Stimulated activated memory B cell treated with anti-CD40 and anti-IgM and Interleukin-4, amounts not matched to agents 10 μg/mL and 1 μg/mL and 100 μg/mL, for 72 hours (primary cell): ENCODE data around the gene MIX23.

Experiments used
- ATAC-seq: fragments of 150-1000 bp; cut with Tn5 transposase; 2 replicates; pipeline ENCODE4 v1.10.0; 2021
- H3K27ac Mint-ChIP-seq: one replicate; pipeline ENCODE4 v1.8.0; 2022; ENCODE audit warnings: mild to moderate bottlenecking, mixed read lengths
- H3K27me3 Mint-ChIP-seq: one replicate; pipeline ENCODE4 v1.8.0; 2022; ENCODE audit warnings: mixed read lengths
- H3K36me3 Mint-ChIP-seq: one replicate; pipeline ENCODE4 v1.8.0; 2022; ENCODE audit warnings: mixed read lengths
- H3K4me1 Mint-ChIP-seq: one replicate; pipeline ENCODE4 v1.8.0; 2022; ENCODE audit warnings: mixed read lengths
- H3K4me3 Mint-ChIP-seq: one replicate; pipeline ENCODE4 v1.8.0; 2022; ENCODE audit warnings: mild to moderate bottlenecking, moderate library complexity, mixed read lengths
- H3K9me3 Mint-ChIP-seq: one replicate; pipeline ENCODE4 v1.8.0; 2022; ENCODE audit warnings: mixed read lengths

The MIX23 gene

DNA sequence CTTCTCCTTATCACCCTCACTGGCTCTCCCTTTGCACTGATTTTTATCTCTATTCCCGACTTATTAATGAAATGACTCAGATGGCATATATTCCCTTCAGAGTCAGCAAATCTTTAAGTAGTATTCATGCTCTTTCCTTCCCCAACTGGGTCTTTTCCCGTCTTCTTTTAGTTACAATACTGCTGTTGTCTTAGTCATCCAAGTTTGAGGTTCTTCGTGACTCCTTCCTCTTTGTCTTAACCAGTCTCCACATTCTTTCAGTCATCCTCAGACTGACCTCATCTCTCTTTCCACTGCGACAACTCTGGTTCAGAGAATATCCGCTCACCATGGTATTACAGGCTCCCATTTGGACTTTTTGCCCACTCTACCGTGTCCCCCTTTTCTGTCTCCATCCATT is 20.5 kb upstream of the MIX23 start:
- Mint-ChIP-seq H3K27ac (no peak overlapping the region), H3K36me3 (peaks cover 35% of the 10 kb centered on the region)

GRCh38 chr3:122398920-122399319 is 15.9 kb upstream of the MIX23 start:
- H3K27me3 Mint-ChIP-seq = no peaks in the 10 kb centered on the region
- H3K9me3 Mint-ChIP-seq = no peaks in the 10 kb centered on the region
- peaks cover 11% of the 10 kb centered on the region for H3K4me1 Mint-ChIP-seq
- H3K36me3 Mint-ChIP-seq = peaks cover 26% of the 10 kb centered on the region
- no peak overlapping the region for H3K4me3 Mint-ChIP-seq
- no peak for ATAC-seq
- H3K27ac Mint-ChIP-seq = no peak overlapping the region

More for the DNA sequence above, 20.5 kb upstream of the MIX23 start:
- Mint-ChIP-seq H3K4me3 (no peak overlapping the region), H3K9me3 (no peaks in the 10 kb centered on the region), H3K27me3 (no peaks in the 10 kb centered on the region), H3K4me1 (peaks cover 22% of the 10 kb centered on the region)
- ATAC-seq = no peak

GRCh38 chr3:122397201-122397600 is 14.2 kb upstream of the MIX23 start:
- peak overlapping the region; percentile 53 for H3K27ac Mint-ChIP-seq

DNA sequence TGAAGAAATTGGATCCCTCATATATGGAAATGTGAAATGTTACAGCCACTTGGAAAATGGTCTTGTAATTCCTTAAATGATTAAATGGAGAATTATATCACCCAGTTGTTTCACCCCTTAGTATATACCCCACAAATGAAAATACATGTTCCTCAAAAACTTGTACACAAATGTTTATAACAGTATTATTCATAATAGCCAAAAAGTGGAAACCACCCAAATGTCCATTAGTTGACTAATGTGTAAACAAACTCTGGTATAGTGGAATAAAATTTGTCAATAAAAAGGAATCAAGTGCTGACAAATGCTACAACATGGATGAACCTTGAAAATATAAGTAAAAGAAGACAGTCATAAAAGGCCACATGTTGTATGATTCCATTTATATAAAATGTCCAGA is 13.5 kb upstream of the MIX23 start:
- H3K27me3 Mint-ChIP-seq = no peaks in the 10 kb centered on the region
- peaks cover 11% of the 10 kb centered on the region for H3K4me1 Mint-ChIP-seq
- H3K4me3 Mint-ChIP-seq = no peak overlapping the region
- no peak for ATAC-seq
- peaks cover 14% of the 10 kb centered on the region for H3K36me3 Mint-ChIP-seq
- no peaks in the 10 kb centered on the region for H3K9me3 Mint-ChIP-seq
- H3K27ac Mint-ChIP-seq = peak overlapping the region; percentile 53

More at GRCh38 chr3:122397201-122397600, 14.2 kb upstream of the MIX23 start:
- no peaks in the 10 kb centered on the region for H3K9me3 Mint-ChIP-seq
- peaks cover 14% of the 10 kb centered on the region for H3K36me3 Mint-ChIP-seq
- no peak for ATAC-seq
- H3K27me3 Mint-ChIP-seq = no peaks in the 10 kb centered on the region
- H3K4me1 Mint-ChIP-seq = peaks cover 11% of the 10 kb centered on the region
- no peak overlapping the region for H3K4me3 Mint-ChIP-seq

DNA sequence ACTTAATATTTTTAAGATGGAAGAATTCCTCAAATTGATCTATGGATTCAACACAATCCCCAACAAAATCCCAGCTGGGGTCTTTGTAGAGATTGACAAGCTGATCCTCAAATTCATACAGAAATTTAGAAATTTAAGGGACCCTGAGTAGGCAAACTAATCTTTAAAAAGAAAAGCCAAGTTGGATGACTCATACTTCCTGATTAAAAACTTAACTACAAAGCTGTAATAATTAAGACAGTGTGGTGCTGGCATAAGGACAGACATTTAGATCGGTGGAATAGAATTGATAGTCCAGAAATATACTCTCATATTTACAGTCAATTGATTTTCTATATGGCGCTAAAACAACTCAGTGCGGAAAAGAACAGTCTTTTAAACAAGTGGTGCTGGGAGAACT is 12.6 kb upstream of the MIX23 start:
- H3K27ac Mint-ChIP-seq = no peak overlapping the region
- peaks cover 14% of the 10 kb centered on the region for H3K36me3 Mint-ChIP-seq
- no peak for ATAC-seq
- no peak overlapping the region for H3K4me3 Mint-ChIP-seq
- peaks cover 6% of the 10 kb centered on the region for H3K4me1 Mint-ChIP-seq
- H3K9me3 Mint-ChIP-seq = no peaks in the 10 kb centered on the region
- H3K27me3 Mint-ChIP-seq = no peaks in the 10 kb centered on the region

DNA sequence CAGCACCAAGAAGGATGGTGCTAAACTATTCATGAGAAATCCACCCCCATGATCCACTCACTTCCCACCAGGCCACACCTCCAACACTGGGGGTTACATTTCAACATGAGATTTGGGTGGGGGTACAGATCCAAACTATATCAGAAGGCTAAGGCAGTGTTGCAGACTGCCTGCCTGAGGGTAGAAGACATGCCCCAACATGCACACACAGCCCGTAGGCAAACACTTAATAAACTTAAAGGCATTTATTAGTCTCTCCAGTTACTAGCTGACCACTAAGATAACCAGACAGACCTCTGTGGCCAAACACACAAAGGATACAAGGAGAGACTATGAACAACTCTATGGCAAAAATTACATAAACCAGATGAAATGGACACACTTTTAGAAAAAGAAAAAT is 11.1 kb upstream of the MIX23 start:
- Mint-ChIP-seq H3K4me1 (peaks cover 9% of the 10 kb centered on the region), H3K36me3 (peaks cover 14% of the 10 kb centered on the region)

DNA sequence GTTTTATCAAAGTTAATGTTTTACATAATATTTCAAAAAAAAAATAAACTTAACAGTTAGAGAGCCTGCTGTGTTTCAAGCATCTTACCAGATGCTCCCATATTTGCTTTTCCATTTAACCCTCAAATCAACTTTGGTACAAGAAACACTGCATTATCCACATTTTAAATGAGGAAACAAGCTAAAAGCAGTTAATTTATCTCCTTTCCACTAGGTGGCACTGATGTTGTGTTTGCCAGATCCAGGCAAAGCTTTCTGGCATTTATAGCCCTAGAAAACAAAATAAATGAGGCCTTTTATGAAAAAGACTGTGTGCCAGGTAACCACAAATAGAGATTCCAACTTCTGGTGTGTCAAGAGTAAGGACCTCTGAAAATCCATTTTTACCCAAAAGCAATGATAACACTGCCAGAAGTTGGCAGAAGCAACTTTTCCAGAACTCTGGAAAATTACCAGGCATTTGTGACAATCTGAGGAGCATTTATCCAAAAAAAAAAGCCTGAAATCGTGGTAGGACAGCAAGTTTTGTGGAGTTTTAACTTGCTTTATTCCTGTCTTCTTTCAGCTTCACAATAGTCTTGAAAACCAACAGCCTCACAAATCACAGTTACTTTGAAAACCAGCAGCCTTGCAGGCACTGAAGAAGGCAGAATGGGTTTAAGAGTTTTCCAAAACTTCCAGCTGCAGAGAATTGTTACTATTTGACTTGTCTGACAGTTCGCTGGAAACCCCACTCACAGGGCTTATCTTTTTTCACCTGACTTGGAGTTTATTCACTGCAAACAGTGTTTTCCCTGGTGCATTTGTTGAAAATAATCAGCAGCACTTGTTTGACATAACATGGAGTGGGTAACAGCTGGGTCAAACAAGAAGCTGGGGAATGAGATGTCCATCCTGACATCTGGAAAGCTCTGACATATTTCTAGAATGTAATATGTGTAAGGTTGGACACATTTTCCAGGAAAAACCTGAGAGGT is 10.1 kb upstream of the MIX23 start:
- no peak overlapping the region for H3K27ac Mint-ChIP-seq
- peaks cover 18% of the 10 kb centered on the region for H3K36me3 Mint-ChIP-seq
- H3K27me3 Mint-ChIP-seq = no peaks in the 10 kb centered on the region
- no peak for ATAC-seq
- no peak overlapping the region for H3K4me3 Mint-ChIP-seq
- H3K9me3 Mint-ChIP-seq = no peaks in the 10 kb centered on the region
- peaks cover 19% of the 10 kb centered on the region for H3K4me1 Mint-ChIP-seq

More for the DNA sequence above, 11.1 kb upstream of the MIX23 start:
- Mint-ChIP-seq H3K27me3 (no peaks in the 10 kb centered on the region), H3K27ac (no peak overlapping the region), H3K9me3 (no peaks in the 10 kb centered on the region), H3K4me3 (no peak overlapping the region)
- ATAC-seq = no peak

DNA sequence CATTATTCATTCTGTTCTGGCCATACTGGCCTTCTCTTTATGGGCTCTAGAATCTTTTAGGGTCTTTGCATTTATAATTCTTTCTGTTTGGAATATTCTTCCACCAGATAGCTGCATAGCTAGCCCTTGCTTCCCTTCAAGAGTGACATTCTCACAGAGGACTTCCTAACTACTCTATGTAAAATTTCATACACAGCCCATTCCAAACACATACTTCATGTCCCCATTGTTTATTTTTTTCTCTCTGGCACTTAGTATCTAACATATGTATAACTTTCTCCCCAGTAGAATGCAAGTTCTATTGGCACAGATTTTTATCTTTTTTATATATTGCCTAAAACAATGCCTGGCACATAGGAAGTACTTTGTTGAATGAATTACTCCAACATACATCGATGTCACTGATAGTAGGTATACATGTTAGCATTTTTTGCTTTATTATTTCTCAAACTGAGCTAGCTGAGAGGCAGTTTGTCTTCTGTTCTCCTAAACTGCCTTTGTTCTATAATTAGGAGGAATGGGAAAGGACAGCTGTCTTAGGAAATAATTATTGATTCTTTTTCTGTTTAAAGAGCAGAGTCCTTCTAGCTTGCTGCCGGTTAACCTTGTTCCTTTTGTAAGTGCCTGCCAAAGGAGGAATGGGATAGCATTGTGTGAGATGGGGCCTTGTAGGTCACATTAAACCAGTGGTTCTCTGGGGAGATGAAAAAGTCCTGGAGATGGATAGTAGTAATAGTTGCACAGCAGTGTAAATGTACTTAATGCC is 8.8 kb upstream of the MIX23 start:
- peaks cover 21% of the 10 kb centered on the region for H3K4me1 Mint-ChIP-seq
- no peak for ATAC-seq
- peaks cover 26% of the 10 kb centered on the region for H3K36me3 Mint-ChIP-seq
- no peaks in the 10 kb centered on the region for H3K27me3 Mint-ChIP-seq
- H3K9me3 Mint-ChIP-seq = no peaks in the 10 kb centered on the region
- H3K4me3 Mint-ChIP-seq = no peak overlapping the region
- no peak overlapping the region for H3K27ac Mint-ChIP-seq

GRCh38 chr3:122390665-122391064 is 7.6 kb upstream of the MIX23 start:
- no peaks in the 10 kb centered on the region for H3K27me3 Mint-ChIP-seq
- H3K4me3 Mint-ChIP-seq = no peak overlapping the region
- H3K4me1 Mint-ChIP-seq = peaks cover 21% of the 10 kb centered on the region
- no peaks in the 10 kb centered on the region for H3K9me3 Mint-ChIP-seq
- peaks cover 30% of the 10 kb centered on the region for H3K36me3 Mint-ChIP-seq
- no peak overlapping the region for H3K27ac Mint-ChIP-seq
- no peak for ATAC-seq

DNA sequence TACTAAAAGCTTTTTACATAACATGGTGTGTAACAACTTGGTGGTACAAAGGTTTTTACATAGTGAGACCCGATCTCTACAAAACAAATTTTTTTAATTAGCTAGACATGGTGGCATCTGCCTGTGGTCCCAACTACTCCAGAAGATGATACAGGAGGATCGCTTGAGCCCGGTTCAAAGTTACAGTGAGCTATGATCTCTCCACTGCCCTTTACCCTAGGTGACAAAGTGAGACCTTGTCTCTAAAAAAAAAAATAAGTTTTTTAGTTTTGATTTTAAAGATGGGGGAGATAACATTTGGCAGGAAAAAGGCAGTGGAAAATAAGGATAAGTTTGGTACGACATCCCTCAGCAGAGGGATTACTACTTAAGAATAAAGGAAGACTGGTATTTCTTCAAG is 6.9 kb upstream of the MIX23 start:
- Mint-ChIP-seq H3K4me1 (peaks cover 23% of the 10 kb centered on the region), H3K36me3 (peaks cover 28% of the 10 kb centered on the region)
- ATAC-seq = no peak

GRCh38 chr3:122389197-122389596 is 6.2 kb upstream of the MIX23 start:
- no peaks in the 10 kb centered on the region for H3K27me3 Mint-ChIP-seq
- H3K36me3 Mint-ChIP-seq = peaks cover 21% of the 10 kb centered on the region
- ATAC-seq = no peak
- no peak overlapping the region for H3K4me3 Mint-ChIP-seq
- no peaks in the 10 kb centered on the region for H3K9me3 Mint-ChIP-seq
- H3K27ac Mint-ChIP-seq = peak overlapping the region; percentile 13
- peaks cover 30% of the 10 kb centered on the region for H3K4me1 Mint-ChIP-seq

More for the DNA sequence above, 6.9 kb upstream of the MIX23 start:
- no peaks in the 10 kb centered on the region for H3K27me3 Mint-ChIP-seq
- peak overlapping the region; percentile 13 for H3K27ac Mint-ChIP-seq
- no peak overlapping the region for H3K4me3 Mint-ChIP-seq
- no peaks in the 10 kb centered on the region for H3K9me3 Mint-ChIP-seq

- no peak overlapping the region for H3K4me3 Mint-ChIP-seq
- no peak for ATAC-seq
- H3K36me3 Mint-ChIP-seq = peaks cover 16% of the 10 kb centered on the region
- H3K27me3 Mint-ChIP-seq = no peaks in the 10 kb centered on the region
- H3K9me3 Mint-ChIP-seq = no peaks in the 10 kb centered on the region
- H3K27ac Mint-ChIP-seq = peak overlapping the region; percentile 13
- H3K4me1 Mint-ChIP-seq = peaks cover 44% of the 10 kb centered on the region
Observed at GRCh38 chr3:122387709-122388108, 4.7 kb upstream of the MIX23 start.

DNA sequence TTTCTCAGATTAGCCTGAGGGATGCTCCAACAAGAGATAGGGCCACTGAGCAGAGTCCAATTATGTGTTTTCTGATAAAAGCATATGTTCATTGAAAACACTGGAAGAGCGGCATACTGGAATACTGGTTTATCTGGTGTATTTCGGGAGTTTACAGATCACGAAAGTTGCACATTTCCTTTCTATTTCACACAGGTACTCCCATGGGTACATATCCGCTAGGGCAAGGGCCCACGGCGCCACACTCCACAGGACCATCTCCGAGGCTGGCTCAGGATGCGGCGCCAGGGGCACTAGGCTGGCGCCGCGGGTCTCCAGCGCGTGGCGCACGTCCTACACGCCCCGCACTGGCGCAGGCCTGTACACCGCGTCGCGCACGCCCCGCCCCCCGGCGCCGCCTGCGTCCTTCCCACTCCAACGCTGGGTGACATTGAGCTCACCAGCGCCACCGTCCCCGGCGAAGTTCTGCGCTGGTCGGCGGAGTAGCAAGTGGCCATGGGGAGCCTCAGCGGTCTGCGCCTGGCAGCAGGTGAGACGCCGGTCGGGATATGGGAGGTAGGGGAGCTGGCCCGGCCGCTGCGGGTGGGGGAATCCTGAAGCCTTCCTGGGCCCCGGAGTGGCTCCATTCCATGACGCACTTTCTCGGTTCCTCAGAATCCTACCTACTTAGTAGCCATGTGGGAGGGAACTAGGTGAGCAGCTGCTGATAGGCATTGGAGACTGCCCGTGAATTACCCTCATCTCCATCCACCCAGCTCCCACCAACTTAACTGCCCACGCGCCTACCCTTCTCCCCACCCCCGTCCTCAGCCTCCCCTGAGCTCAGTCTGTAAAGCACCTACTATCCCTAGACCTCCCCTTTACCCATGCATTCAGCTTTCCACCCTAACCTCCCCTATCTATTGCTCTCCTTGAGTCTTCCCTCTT is 1.0 kb upstream of the MIX23 start, which contains the start of gene FAM162A:
TSS of gene FAM162A (plus strand) at position 412 of the 927 bp plus-strand sequence. CDS start at position 496, 84 bp downstream.
- peaks cover 16% of the 10 kb centered on the region for H3K36me3 Mint-ChIP-seq
- peaks cover 64% of the 10 kb centered on the region for H3K4me1 Mint-ChIP-seq
- H3K4me3 Mint-ChIP-seq = peak within 1 kb of the TSS; percentile 90
- peak within 1 kb of the TSS; percentile 93 for H3K27ac Mint-ChIP-seq
- no peaks in the 10 kb centered on the region for H3K27me3 Mint-ChIP-seq
- no peaks in the 10 kb centered on the region for H3K9me3 Mint-ChIP-seq
- ATAC-seq = peak; percentile 97

DNA sequence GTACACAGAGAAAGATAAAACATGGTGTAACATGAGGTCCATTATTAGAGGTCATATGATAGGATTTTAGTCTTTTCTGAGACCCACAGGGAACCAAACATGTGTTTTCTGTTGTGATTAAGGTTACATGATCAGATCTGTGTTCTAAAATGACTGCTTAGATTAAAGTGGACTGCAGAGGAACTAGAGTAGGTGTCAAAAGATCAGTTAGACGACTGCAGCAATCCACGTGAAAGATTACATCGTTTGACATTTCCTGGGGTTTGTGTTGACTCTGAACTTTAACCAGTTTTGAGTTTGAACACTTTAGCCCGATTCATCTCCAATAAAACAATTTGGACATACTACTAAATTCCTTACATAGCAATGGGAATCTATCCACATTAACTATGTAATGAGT is 5.1 kb downstream of the MIX23 start:
- ATAC-seq = no peak
- Mint-ChIP-seq H3K9me3 (no peaks in the 10 kb centered on the region), H3K36me3 (peaks cover 29% of the 10 kb centered on the region), H3K27ac (no peak overlapping the region), H3K4me1 (peaks cover 39% of the 10 kb centered on the region), H3K4me3 (no peak overlapping the region), H3K27me3 (no peaks in the 10 kb centered on the region)
